H1 (cell line): ENCODE measurements around the gene TSHZ2. TPM values are rescaled to one million over a fixed set of nuclear protein-coding genes. Genes with fewer than 3 reads are reported as not detected.
A peak's percentile ranks its signal among the peaks of the same experiment; 100 is the strongest.

Source experiments
- CTCF ChIA-PET: fragments of 300-600 bp; sonication (Branson Sonifier 250); formaldehyde crosslinking; loops from one replicate; lab custom pipeline; 2021; ENCODE audit not compliant: partially characterized antibody; lab: Charles Lee
- POLR2A ChIA-PET: fragments of 300-600 bp; sonication (Branson Sonifier 250); formaldehyde crosslinking; loops from one replicate; lab custom pipeline; 2021; ENCODE audit warnings: inconsistent platforms; ENCODE audit not compliant: partially characterized antibody; lab: Charles Lee
- DNase-seq, 2 experiments: peaks; one replicate each; pipeline versions ENCODE4 v3.0.0 to v3.0.0-alpha.2; 2010 to 2022; ENCODE audit warnings: low spot score in 2 of 2, low read depth in 1 of 2, mixed read lengths in 1 of 2
- FAIRE-seq: peaks from 2 replicates; lab custom pipeline; 2011; peaks lifted over from hg19 to GRCh38; lab: Jason Lieb, UNC
- H2AFZ ChIP-seq: 2 replicates; pipeline ENCODE4 v1.8.1; 2012; ENCODE audit warnings: low read length, inconsistent platforms
- H2AK5ac ChIP-seq: 2 replicates; pipeline ENCODE4 v1.6.1; 2013; ENCODE audit warnings: low read depth, low read length
- H2BK120ac ChIP-seq: replicated peaks from 2 replicates; pipeline ENCODE3; 2013; ENCODE audit warnings: low read depth, low read length, inconsistent platforms
- H2BK12ac ChIP-seq: 2 replicates; pipeline ENCODE4 v1.6.1; 2013; ENCODE audit warnings: low read depth, low read length
- H2BK15ac ChIP-seq: 2 replicates; pipeline ENCODE4 v1.6.1; 2013; ENCODE audit warnings: low read length
- H2BK20ac ChIP-seq: 2 replicates; pipeline ENCODE4 v1.6.1; 2013; ENCODE audit warnings: low read length
- H2BK5ac ChIP-seq: 2 replicates; pipeline ENCODE4 v1.6.1; 2013; ENCODE audit warnings: low read depth, low read length
- H3K14ac ChIP-seq: 2 replicates; pipeline ENCODE4 v1.6.1; 2013; ENCODE audit warnings: inconsistent platforms; ENCODE audit not compliant: insufficient read length
- H3K18ac ChIP-seq: 2 replicates; pipeline ENCODE4 v1.6.1; 2013; ENCODE audit warnings: low read length; ENCODE audit errors: extremely low read depth
- H3K23ac ChIP-seq: 2 replicates; pipeline ENCODE4 v1.6.1; 2013; ENCODE audit warnings: inconsistent platforms; ENCODE audit not compliant: insufficient read length
- H3K23me2 ChIP-seq: 2 replicates; pipeline ENCODE4 v1.6.1; 2013; ENCODE audit warnings: low read depth, low read length
- H3K27ac ChIP-seq: 2 replicates; pipeline ENCODE4 v1.6.1; 2011; ENCODE audit warnings: low read depth, low read length, inconsistent platforms
- H3K27me3 ChIP-seq, 4 experiments: replicated peaks in 1 of 4; 1 replicate in 1 of 4; 2 replicates in 3 of 4; pipeline versions ENCODE4 v1.6.1 to v1.8.1; 2011 to 2013; ENCODE audit warnings: low read length in 3 of 4, mild to moderate bottlenecking in 3 of 4, inconsistent platforms in 2 of 4, mixed read lengths in 2 of 4, moderate library complexity in 1 of 4; ENCODE audit not compliant: control insufficient read depth in 3 of 4, insufficient read depth in 3 of 4; ENCODE audit errors: extremely low read depth in 1 of 4
- H3K36me3 ChIP-seq, 4 experiments: 2 replicates each; pipeline versions ENCODE4 v1.6.1 to v1.8.1; 2011 to 2013; ENCODE audit warnings: mild to moderate bottlenecking in 4 of 4, low read length in 3 of 4, moderate library complexity in 2 of 4, control low read depth in 1 of 4, inconsistent platforms in 1 of 4; ENCODE audit not compliant: insufficient read depth in 4 of 4, control insufficient read depth in 2 of 4
- H3K4ac ChIP-seq: replicated peaks from 2 replicates; pipeline ENCODE3; 2013; ENCODE audit warnings: low read length, low read depth, mixed read lengths, inconsistent platforms; ENCODE audit not compliant: insufficient read length
- H3K4me1 ChIP-seq, 4 experiments: replicated peaks in 1 of 4; 1 replicate in 1 of 4; 2 replicates in 3 of 4; pipeline versions ENCODE4 v1.6.1 to v1.8.1; 2011 to 2013; ENCODE audit warnings: low read length in 3 of 4, inconsistent platforms in 2 of 4, mixed read lengths in 1 of 4; ENCODE audit not compliant: insufficient read depth in 4 of 4, control insufficient read depth in 3 of 4
- H3K4me2 ChIP-seq, 2 experiments: 2 replicates each; pipeline versions ENCODE4 v1.6.1 to v1.8.1; 2011 to 2013; ENCODE audit warnings: low read depth in 2 of 2, low read length in 2 of 2, control low read depth in 1 of 2, inconsistent platforms in 1 of 2, mild to moderate bottlenecking in 1 of 2; ENCODE audit not compliant: insufficient read depth in 1 of 2
- H3K4me3 ChIP-seq, 4 experiments: fragments of 200-600, 300-600 bp in 1 of 4; sonication (generic), shearing (Covaris generic), sonication (Bioruptor Twin) in 1 of 4; 2 replicates each; pipeline versions ENCODE4 v1.5.1 to v1.8.1; 2011 to 2016; ENCODE audit warnings: low read length in 4 of 4, low read depth in 3 of 4, control low read depth in 2 of 4, inconsistent platforms in 2 of 4, mild to moderate bottlenecking in 2 of 4, mixed read lengths in 1 of 4, moderate library complexity in 1 of 4; ENCODE audit not compliant: insufficient read depth in 2 of 4; ENCODE audit errors: extremely low read depth in 1 of 4
- H3K56ac ChIP-seq: replicated peaks from 2 replicates; pipeline ENCODE3; 2013; ENCODE audit warnings: low read depth, mild to moderate bottlenecking, mixed read lengths, low read length, inconsistent platforms; ENCODE audit not compliant: insufficient read length
- H3K79me1 ChIP-seq: 2 replicates; pipeline ENCODE4 v1.6.1; 2013; ENCODE audit warnings: low read depth, low read length, control low read depth
- H3K79me2 ChIP-seq, 2 experiments: 2 replicates each; pipeline versions ENCODE4 v1.6.1 to v1.8.1; 2012 to 2013; ENCODE audit warnings: low read length in 2 of 2, mild to moderate bottlenecking in 2 of 2, inconsistent platforms in 1 of 2; ENCODE audit not compliant: insufficient read depth in 2 of 2, control insufficient read depth in 1 of 2
- H3K9ac ChIP-seq, 4 experiments: replicated peaks in 1 of 4; 1 replicate in 1 of 4; 2 replicates in 3 of 4; pipeline versions ENCODE4 v1.6.1 to v1.8.1; 2011 to 2013; ENCODE audit warnings: low read depth in 3 of 4, low read length in 3 of 4, control low read depth in 2 of 4, mild to moderate bottlenecking in 2 of 4, moderate library complexity in 2 of 4, inconsistent platforms in 1 of 4; ENCODE audit errors: extremely low read depth in 1 of 4
- H3K9me3 ChIP-seq, 2 experiments: 2 replicates each; pipeline versions ENCODE4 v1.6.1 to v1.8.1; 2012 to 2013; ENCODE audit warnings: mild to moderate bottlenecking in 2 of 2, moderate library complexity in 2 of 2, control low read depth in 1 of 2, inconsistent platforms in 1 of 2, low read depth in 1 of 2, low read length in 1 of 2, mixed read lengths in 1 of 2; ENCODE audit not compliant: insufficient read depth in 2 of 2
- H4K20me1 ChIP-seq, 2 experiments: replicated peaks in 1 of 2; 2 replicates each; pipeline versions ENCODE3 to v1.8.1; 2011 to 2013; ENCODE audit warnings: inconsistent platforms in 2 of 2, low read length in 2 of 2, mild to moderate bottlenecking in 1 of 2; ENCODE audit not compliant: insufficient read depth in 2 of 2, control insufficient read depth in 1 of 2
- H4K5ac ChIP-seq: 2 replicates; pipeline ENCODE4 v1.6.1; 2013; ENCODE audit warnings: low read length, low read depth, mixed read lengths, inconsistent platforms; ENCODE audit not compliant: insufficient read length
- H4K8ac ChIP-seq: 2 replicates; pipeline ENCODE4 v1.8.0; 2013; ENCODE audit warnings: mild to moderate bottlenecking, moderate library complexity, low read length, inconsistent platforms; ENCODE audit not compliant: insufficient read depth; ENCODE audit errors: extremely low read depth
- H4K91ac ChIP-seq: replicated peaks from 2 replicates; pipeline ENCODE3; 2013; ENCODE audit warnings: low read length, mixed read lengths, inconsistent platforms; ENCODE audit not compliant: insufficient read length
- CBX8 ChIP-seq: fragments of 300-800, 300-1000 bp; sonication (generic); IDR thresholded peaks from 2 replicates; pipeline ENCODE4 v1.7.1; 2016; ENCODE audit warnings: low read depth, low read length, borderline replicate concordance
- POLR2AphosphoS5 ChIP-seq: IDR thresholded peaks from 2 replicates; pipeline ENCODE4 v1.6.1; 2011; ENCODE audit warnings: low read depth, low read length
- RXRA ChIP-seq: IDR thresholded peaks from 2 replicates; pipeline ENCODE4 v1.6.1; 2011; ENCODE audit warnings: low read depth, mild to moderate bottlenecking, low read length, moderate library complexity; ENCODE audit not compliant: insufficient read depth
- WGBS, 2 experiments: shearing (Covaris generic) in 1 of 2; methylation state at CpG; one replicate each; pipeline versions ENCODE4 v1.1.6 to v1.1.7; 2013 to 2015; ENCODE audit warnings: low lambda C conversion rate in 2 of 2, mixed read lengths in 2 of 2, inconsistent platforms in 1 of 2, low coverage in 1 of 2, missing lambda C conversion rate in 1 of 2; ENCODE audit not compliant: insufficient replicate concordance in 2 of 2, insufficient coverage in 1 of 2, insufficient read length in 1 of 2; ENCODE audit errors: extremely low coverage in 1 of 2, missing lambda C conversion rate in 1 of 2; 5-methylcytosine and 5-hydroxymethylcytosine counted together
- polyA plus RNA-seq, 7 experiments: library from polyadenylated mRNA; depleted of rRNA in 3 of 7; stranded (reverse) in 5 of 7; unstranded in 2 of 7; fragments of >200 nt in 5 of 7; fragments of 200-250 nt in 2 of 7; gene quantifications; 1 replicate in 5 of 7; 2 replicates in 1 of 7; 4 replicates in 1 of 7; pipeline versions ENCODE4 v1.2.1 to v1.2.3, GENCODE V29; 2011 to 2013; ENCODE audit warnings: missing spikeins in 2 of 7, mixed read lengths in 2 of 7
- total RNA-seq: library from RNA; stranded (reverse); fragmentation: NEBNext Ultra II Directional; extraction: Animal tissue kit (Norgen Biotek cat#: 25700); gene quantifications from 2 replicates; pipeline ENCODE4 v1.2.1, GENCODE V29; 2021
- TF ChIP-seq, protein P1 (sequence below): IDR thresholded peaks from 2 replicates; pipeline ENCODE4 v1.6.1; 2012; ENCODE audit warnings: low read length, inconsistent platforms
- TF ChIP-seq, protein P2 (sequence below), 3 experiments: IDR thresholded peaks; 1 replicate in 2 of 3; 2 replicates in 1 of 3; pipeline versions ENCODE4 v1.5.1 to v1.6.1; 2011; ENCODE audit warnings: low read length in 3 of 3, mild to moderate bottlenecking in 3 of 3, inconsistent platforms in 2 of 3, low read depth in 1 of 3, moderate library complexity in 1 of 3; ENCODE audit not compliant: insufficient read depth in 1 of 3; ENCODE audit errors: control extremely low read depth in 1 of 3

Gene TSHZ2
- total and polyA plus RNA-seq, 2 of the 8 experiments (the other 6 are each of a cell fraction or from before 2014, with no cell fraction given) = 0.14 to 0.30 TPM

DNA sequence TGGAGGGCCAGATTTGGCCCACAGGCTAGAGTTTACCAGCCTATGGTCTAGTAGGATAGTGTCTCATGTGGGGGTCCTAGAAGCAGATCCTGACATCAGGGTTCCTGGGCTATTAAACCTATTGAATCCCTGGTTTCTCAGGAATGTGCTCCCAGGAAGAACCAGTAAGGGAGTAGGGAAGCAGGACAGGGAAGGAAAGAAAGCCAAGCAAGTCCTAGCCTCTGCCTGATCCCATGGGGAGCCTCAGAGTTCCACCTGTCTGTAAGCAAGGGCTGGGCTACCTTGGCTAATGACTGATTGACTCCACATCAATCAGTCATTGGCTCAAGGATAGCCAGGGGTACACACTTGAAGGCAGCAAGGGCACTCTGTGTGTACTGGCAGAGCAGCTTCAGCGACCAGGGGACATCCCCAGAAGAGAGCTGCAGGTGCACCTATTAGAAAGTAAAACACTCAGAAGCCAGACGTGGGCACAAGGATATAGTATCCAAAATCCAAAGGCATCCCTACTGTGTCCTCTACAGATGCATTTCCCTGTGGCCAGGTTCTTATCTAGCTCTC, 309.5 kb downstream of the TSHZ2 start:
- H3K4me3 ChIP-seq = peak overlapping the region in 1 of 4 experiments; percentile 9; a peak in 1 of 8 replicates
- H3K36me3 ChIP-seq = no peaks in the 10 kb centered on the region
- peaks cover 11 to 30% (median 19%) of the 10 kb centered on the region in 4 experiments; a peak in 6 of 7 replicates for H3K4me1 ChIP-seq
- H3K23ac ChIP-seq = no peak overlapping the region
- no peaks in the 10 kb centered on the region for H3K27me3 ChIP-seq
- no peak overlapping the region for H3K27ac ChIP-seq
- H2BK5ac ChIP-seq = peak overlapping the region; percentile 19; the same call in 1 of the 2 replicates
- DNase-seq (peak in 1 of 2 experiments; percentile 49), FAIRE-seq (no peak)
- no peak overlapping the region for H4K8ac ChIP-seq
- H3K9me3 ChIP-seq = no peaks in the 10 kb centered on the region
- H2BK20ac ChIP-seq = peak overlapping the region; percentile 88; the same call in 1 of the 2 replicates
- peak overlapping the region; percentile 12 for H3K4ac ChIP-seq
- no peak overlapping the region for H3K9ac ChIP-seq
- 3% methylated on average over 2 of the region's 2 CpGs; no CpG with 5 or more reads in 1 of the 2 experiments for WGBS, 2 experiments
- H3K4me2 ChIP-seq = peak overlapping the region; percentile 51 to 54; a peak in 3 of 4 replicates
- H4K20me1 ChIP-seq = no peaks in the 10 kb centered on the region
- no peak overlapping the region for H3K56ac ChIP-seq
- TF ChIP-seq, protein P1, sequence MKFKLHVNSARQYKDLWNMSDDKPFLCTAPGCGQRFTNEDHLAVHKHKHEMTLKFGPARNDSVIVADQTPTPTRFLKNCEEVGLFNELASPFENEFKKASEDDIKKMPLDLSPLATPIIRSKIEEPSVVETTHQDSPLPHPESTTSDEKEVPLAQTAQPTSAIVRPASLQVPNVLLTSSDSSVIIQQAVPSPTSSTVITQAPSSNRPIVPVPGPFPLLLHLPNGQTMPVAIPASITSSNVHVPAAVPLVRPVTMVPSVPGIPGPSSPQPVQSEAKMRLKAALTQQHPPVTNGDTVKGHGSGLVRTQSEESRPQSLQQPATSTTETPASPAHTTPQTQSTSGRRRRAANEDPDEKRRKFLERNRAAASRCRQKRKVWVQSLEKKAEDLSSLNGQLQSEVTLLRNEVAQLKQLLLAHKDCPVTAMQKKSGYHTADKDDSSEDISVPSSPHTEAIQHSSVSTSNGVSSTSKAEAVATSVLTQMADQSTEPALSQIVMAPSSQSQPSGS = no peak
- TF ChIP-seq CBX8 (no peak), POLR2AphosphoS5 (no peak), RXRA (no peak)
- TF ChIP-seq, protein P2, sequence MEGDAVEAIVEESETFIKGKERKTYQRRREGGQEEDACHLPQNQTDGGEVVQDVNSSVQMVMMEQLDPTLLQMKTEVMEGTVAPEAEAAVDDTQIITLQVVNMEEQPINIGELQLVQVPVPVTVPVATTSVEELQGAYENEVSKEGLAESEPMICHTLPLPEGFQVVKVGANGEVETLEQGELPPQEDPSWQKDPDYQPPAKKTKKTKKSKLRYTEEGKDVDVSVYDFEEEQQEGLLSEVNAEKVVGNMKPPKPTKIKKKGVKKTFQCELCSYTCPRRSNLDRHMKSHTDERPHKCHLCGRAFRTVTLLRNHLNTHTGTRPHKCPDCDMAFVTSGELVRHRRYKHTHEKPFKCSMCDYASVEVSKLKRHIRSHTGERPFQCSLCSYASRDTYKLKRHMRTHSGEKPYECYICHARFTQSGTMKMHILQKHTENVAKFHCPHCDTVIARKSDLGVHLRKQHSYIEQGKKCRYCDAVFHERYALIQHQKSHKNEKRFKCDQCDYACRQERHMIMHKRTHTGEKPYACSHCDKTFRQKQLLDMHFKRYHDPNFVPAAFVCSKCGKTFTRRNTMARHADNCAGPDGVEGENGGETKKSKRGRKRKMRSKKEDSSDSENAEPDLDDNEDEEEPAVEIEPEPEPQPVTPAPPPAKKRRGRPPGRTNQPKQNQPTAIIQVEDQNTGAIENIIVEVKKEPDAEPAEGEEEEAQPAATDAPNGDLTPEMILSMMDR (IDR thresholded peaks at IDR 0.05; ENCODE audit: control extremely low read depth in 1 of 3, insufficient read depth in 1 of 3, low read depth in 1 of 3, low read length in 3 of 3) = no peak
- H3K14ac ChIP-seq = no peak overlapping the region
- H2BK120ac ChIP-seq = peak overlapping the region; percentile 88
- H2BK15ac ChIP-seq = 0 out of 2 replicates have a peak overlapping the region, but pooled peaks have one; percentile 2
- H2AK5ac ChIP-seq = 0 out of 2 replicates have a peak overlapping the region, but pooled peaks have one; percentile 10
- H3K79me1 ChIP-seq = no peaks in the 10 kb centered on the region
- no peaks in the 10 kb centered on the region for H3K79me2 ChIP-seq
- H2AFZ ChIP-seq = no peak overlapping the region
- peak overlapping the region; percentile 25 for H3K18ac ChIP-seq
- POLR2A ChIA-PET = interaction anchor here (1.0 kb wide), 1 partner anchor 10 kb away, joined by 4 read pairs; no protein-coding TSS in a partner anchor
- no peaks in the 10 kb centered on the region for H3K23me2 ChIP-seq
- H2BK12ac ChIP-seq = peak overlapping the region; percentile 30; the same call in 1 of the 2 replicates
- peak overlapping the region; percentile 13 for H4K91ac ChIP-seq
- CTCF ChIA-PET = interaction anchor here (0.7 to 1.3 kb wide), 2 partner anchors 12 to 626 kb away, joined by 3 to 4 read pairs; no protein-coding TSS in a partner anchor
- no peak overlapping the region for H4K5ac ChIP-seq
